Heart left ventricle (tissue), 13 donors: ENCODE measurements around the gene FAM72B.
"Not testable (repeated sequence)": the region's sequence is repeated elsewhere in the genome, so short reads cannot be mapped to it uniquely, and the experiment has no call there.

Source experiments
- POLR2A ChIP-seq, 2 donors: fragments of 450-650 bp; IDR thresholded peaks; one replicate each; pipeline ENCODE4 v1.6.1; 2017; ENCODE audit warnings: antibody characterized with exemption in 2 of 2, mild to moderate bottlenecking in 2 of 2, moderate library complexity in 2 of 2
- TF ChIP-seq, protein P1 (sequence below), 12 donors: fragments of 200-600 bp; sonication (generic) in 4 of 12; IDR thresholded peaks; one replicate each; pipeline versions ENCODE4 v1.5.0 to v1.8.0; 2018 to 2022; ENCODE audit warnings: antibody characterized with exemption in 12 of 12, mild to moderate bottlenecking in 5 of 12
- donor health status: ischemic (EF 13 %, LVEDD 7.1; RV severe dilation, severe dysfunction).
- donor health status: DM: no; HTN: yes; CAD: no.
- donor health status: DM: no; HTN: no; CAD: no.
- donor health status: ischemic (EF 25% LVEDD 6.9; RV normal size, moderate dysfunction).
- donor health status: ischemic (EF 25% LVEDD 5.7; RV mildly dilated, moderate dysfunction).
- donor health status: ischemic (EF 35%, LVEDD 5.7; RV mildly dilated, moderate dysfunction).
- donor health status: nonischemic (EF 11% LVEDD 7.7; RV severe dilation, severe dysfunction).
- donor health status: DM: yes; HTN: yes; CAD: no.
- donor health status: PGD.
- donor health status: ischemic (EF 29% LVEDD 5.4; RV normal size, mild dysfunction).
- donor health status: nonischemic (EF 23%, LVEDD 6.1; RV moderate dilation, normal function).

DNA sequence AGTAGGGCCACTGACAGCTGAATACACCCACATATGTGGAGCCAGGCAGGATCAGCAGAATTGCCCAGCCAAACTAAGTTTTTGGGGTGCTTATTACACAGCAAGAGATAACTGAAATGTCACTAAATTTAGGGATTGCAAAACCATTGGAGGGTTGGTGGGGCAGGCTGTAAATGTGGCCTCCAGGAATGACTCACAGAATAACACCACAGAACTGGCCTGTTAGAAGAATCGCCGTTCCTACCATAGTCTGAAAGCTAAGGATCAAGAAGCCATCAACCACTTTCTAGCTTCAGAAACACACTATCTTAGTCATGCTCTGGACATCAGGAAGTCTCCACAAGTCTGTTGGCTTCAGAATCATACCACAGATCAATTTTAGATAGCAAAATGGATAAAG, 24.0 kb downstream of the FAM72B start:
- TF ChIP-seq, protein P1, sequence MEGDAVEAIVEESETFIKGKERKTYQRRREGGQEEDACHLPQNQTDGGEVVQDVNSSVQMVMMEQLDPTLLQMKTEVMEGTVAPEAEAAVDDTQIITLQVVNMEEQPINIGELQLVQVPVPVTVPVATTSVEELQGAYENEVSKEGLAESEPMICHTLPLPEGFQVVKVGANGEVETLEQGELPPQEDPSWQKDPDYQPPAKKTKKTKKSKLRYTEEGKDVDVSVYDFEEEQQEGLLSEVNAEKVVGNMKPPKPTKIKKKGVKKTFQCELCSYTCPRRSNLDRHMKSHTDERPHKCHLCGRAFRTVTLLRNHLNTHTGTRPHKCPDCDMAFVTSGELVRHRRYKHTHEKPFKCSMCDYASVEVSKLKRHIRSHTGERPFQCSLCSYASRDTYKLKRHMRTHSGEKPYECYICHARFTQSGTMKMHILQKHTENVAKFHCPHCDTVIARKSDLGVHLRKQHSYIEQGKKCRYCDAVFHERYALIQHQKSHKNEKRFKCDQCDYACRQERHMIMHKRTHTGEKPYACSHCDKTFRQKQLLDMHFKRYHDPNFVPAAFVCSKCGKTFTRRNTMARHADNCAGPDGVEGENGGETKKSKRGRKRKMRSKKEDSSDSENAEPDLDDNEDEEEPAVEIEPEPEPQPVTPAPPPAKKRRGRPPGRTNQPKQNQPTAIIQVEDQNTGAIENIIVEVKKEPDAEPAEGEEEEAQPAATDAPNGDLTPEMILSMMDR (IDR thresholded peaks at IDR 0.05), result not testable (repeated sequence)
- TF ChIP-seq POLR2A (IDR thresholded peaks at IDR 0.05), result not testable (repeated sequence)
